Keratinocyte (primary cell): ENCODE measurements around the gene SNTG2.

Experiments
- CTCF ChIP-seq, 3 experiments: IDR thresholded peaks in 1 of 3; conservative IDR thresholded peaks in 1 of 3; optimal IDR thresholded peaks in 1 of 3; 2 replicates in 2 of 3; 3 replicates in 1 of 3; pipeline versions ENCODE3 to v1.5.1; 2011; ENCODE audit warnings: low read length in 3 of 3, mild to moderate bottlenecking in 3 of 3, moderate library complexity in 2 of 3, control low read depth in 1 of 3, inconsistent platforms in 1 of 3; ENCODE audit not compliant: insufficient read depth in 2 of 3; ENCODE audit errors: extremely low read depth in 1 of 3
- EZH2 ChIP-seq: IDR thresholded peaks from one replicate; pipeline ENCODE4 v1.6.1; 2012; ENCODE audit warnings: inconsistent platforms, mild to moderate bottlenecking, low read length, moderate library complexity

- no peak for TF ChIP-seq CTCF (optimal IDR thresholded peaks at IDR 0.05 in 1 of 3, IDR thresholded peaks at IDR 0.05 in 1 of 3, conservative IDR thresholded peaks at IDR 0.05 in 1 of 3; ENCODE audit: extremely low read depth in 1 of 3, insufficient read depth in 2 of 3, low read length in 3 of 3)
- TF ChIP-seq EZH2, result no peak
Observed at GRCh38 chr2:1402064-1402463, 451.4 kb downstream of the SNTG2 start.
